Measurements from ENCODE around the gene HOMEZ. TPM values are rescaled to one million over a fixed set of nuclear protein-coding genes. Genes with fewer than 3 reads are reported as not detected.

HOMEZ gene
- total RNA-seq, 2 experiments from 2014 or later: 11.4 TPM

GRCh38 chr14:23302290-23303225 lies 16.6 kb upstream of the HOMEZ start, which contains the start of gene PPP1R3E:
TSS of gene PPP1R3E (minus strand) at chr14:23302859. CDS start at chr14:23302576, 283 bp downstream.
- DNase-seq: peak; percentile 90
- Mint-ChIP-seq H3K36me3 (ENCODE audit: low read depth) (peaks cover 9% of the 10 kb centered on the region), H3K4me3 (peak within 1 kb of the TSS; percentile 94), H3K9me3 (no peaks in the 10 kb centered on the region), H3K4me1 (peaks cover 36% of the 10 kb centered on the region), H3K27me3 (peaks cover 17% of the 10 kb centered on the region), H3K27ac (peak within 1 kb of the TSS; percentile 99)
- ChIA-PET POLR2A (interaction anchor here (0.6 to 1.0 kb wide), 4 partner anchors 9 to 1001 kb away, joined by 3 to 8 read pairs (median 4); no protein-coding TSS in a partner anchor), CTCF (interaction anchor here (0.5 to 6.6 kb wide), 9 partner anchors 8 to 189 kb away, joined by 3 to 59 read pairs (median 4); partner anchors contain the start of genes HOMEZ and PABPN1)

DNA sequence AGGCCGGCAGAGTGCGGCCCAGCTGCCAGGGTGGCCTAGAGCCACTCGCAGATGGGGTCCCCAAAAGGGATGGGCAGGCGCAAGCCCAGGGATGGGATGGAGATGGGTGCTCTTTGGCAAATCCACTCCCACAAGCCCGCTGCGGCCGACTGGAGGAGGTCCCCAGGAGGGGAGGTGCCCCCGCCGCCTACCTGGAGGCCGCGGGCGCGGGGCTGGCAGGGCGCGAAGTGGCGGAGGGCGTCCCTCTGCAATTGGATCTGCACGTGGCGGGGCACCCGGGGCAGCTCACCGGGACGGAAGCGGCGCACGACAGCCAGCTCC lies 16.0 kb upstream of the HOMEZ start:
- no peak for DNase-seq
- peak overlapping the region; percentile 94 for H3K4me3 Mint-ChIP-seq
- H3K9me3 Mint-ChIP-seq: no peaks in the 10 kb centered on the region
- peak overlapping the region; percentile 98 for H3K27ac Mint-ChIP-seq
- peaks cover 31% of the 10 kb centered on the region for H3K4me1 Mint-ChIP-seq
- ChIA-PET POLR2A (interaction anchor here (0.6 to 0.8 kb wide), 3 partner anchors 15 to 1001 kb away, joined by 3 to 4 read pairs (median 3); no protein-coding TSS in a partner anchor), CTCF (interaction anchor here (0.5 to 6.6 kb wide), 8 partner anchors 9 to 869 kb away, joined by 3 to 59 read pairs (median 4); partner anchors contain the start of genes HOMEZ and PABPN1)
- peaks cover 11% of the 10 kb centered on the region for H3K27me3 Mint-ChIP-seq
- peaks cover 14% of the 10 kb centered on the region for H3K36me3 Mint-ChIP-seq (ENCODE audit: low read depth)

GRCh38 chr14:23301288-23301968 lies 15.5 kb upstream of the HOMEZ start:
- Mint-ChIP-seq H3K36me3 (ENCODE audit: low read depth) (peaks cover 18% of the 10 kb centered on the region), H3K4me3 (peak overlapping the region; percentile 94)
- CTCF ChIA-PET: interaction anchor here (0.5 to 6.6 kb wide), 13 partner anchors 8 to 870 kb away, joined by 3 to 59 read pairs (median 3); partner anchors contain the start of genes HOMEZ and PABPN1

GRCh38 chr14:23300687-23301223 lies 14.8 kb upstream of the HOMEZ start:
- H3K36me3 Mint-ChIP-seq (ENCODE audit: low read depth): peaks cover 18% of the 10 kb centered on the region
- H3K4me3 Mint-ChIP-seq: peak overlapping the region; percentile 86
- H3K9me3 Mint-ChIP-seq: no peaks in the 10 kb centered on the region
- POLR2A ChIA-PET: interaction anchor here (1.1 kb wide), 1 partner anchor 21 kb away, joined by 6 read pairs; the partner anchor contains the start of gene PABPN1
- peak; percentile 19 for DNase-seq
- peak overlapping the region; percentile 96 for H3K27ac Mint-ChIP-seq
- H3K4me1 Mint-ChIP-seq: peaks cover 26% of the 10 kb centered on the region
- H3K27me3 Mint-ChIP-seq: peaks cover 7% of the 10 kb centered on the region
- CTCF ChIA-PET: interaction anchor here (0.6 to 6.6 kb wide), 9 partner anchors 8 to 38 kb away, joined by 3 to 59 read pairs (median 4); partner anchors contain the start of genes HOMEZ and PABPN1

More at GRCh38 chr14:23301288-23301968, 15.5 kb upstream of the HOMEZ start:
- peak; percentile 96 for DNase-seq
- H3K9me3 Mint-ChIP-seq: no peaks in the 10 kb centered on the region
- peaks cover 11% of the 10 kb centered on the region for H3K27me3 Mint-ChIP-seq
- POLR2A ChIA-PET: interaction anchor here (0.6 to 1.1 kb wide), 4 partner anchors 15 to 1002 kb away, joined by 3 to 6 read pairs (median 4); partner anchors contain the start of gene PABPN1
- H3K4me1 Mint-ChIP-seq: peaks cover 31% of the 10 kb centered on the region
- peak overlapping the region; percentile 98 for H3K27ac Mint-ChIP-seq

DNA sequence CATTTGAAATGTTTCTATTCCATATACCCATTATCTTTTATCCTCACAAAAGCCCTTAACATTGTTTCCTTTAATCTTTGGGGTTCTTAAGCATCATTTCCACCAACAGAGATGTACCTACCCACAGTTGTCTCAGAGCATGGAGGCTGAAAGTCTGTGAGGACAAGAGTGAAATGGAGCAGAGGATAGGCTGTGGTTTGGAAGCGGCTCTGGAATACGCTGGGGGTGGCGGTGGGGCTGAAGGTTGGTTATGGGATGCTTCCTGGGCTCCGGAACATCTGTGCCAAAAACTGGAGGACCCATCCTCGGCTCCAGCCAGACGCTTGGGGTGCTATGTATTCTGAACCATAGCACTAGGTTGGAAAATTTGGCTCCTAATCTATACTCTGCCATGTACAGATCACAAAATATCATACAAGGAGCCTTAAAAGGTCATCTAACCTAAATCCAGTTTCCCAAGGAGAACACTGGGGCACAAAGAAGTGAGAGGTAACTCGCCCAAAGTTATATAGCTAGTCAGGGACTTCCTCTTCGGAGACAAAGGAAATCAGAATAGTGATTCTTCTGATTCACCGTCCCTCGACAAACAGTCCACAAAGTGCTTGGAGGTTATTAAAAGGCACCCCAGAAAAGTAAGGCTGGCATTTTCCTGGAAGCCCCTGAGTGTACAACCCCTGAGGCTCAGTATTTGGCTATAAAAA lies 14.2 kb upstream of the HOMEZ start:
- no peaks in the 10 kb centered on the region for H3K9me3 Mint-ChIP-seq
- DNase-seq: no peak
- peaks cover 7% of the 10 kb centered on the region for H3K27me3 Mint-ChIP-seq
- H3K27ac Mint-ChIP-seq: peak overlapping the region; percentile 96
- H3K4me1 Mint-ChIP-seq: peaks cover 29% of the 10 kb centered on the region
- POLR2A ChIA-PET: interaction anchor here (0.7 to 1.1 kb wide), 2 partner anchors 10 to 22 kb away, joined by 6 to 13 read pairs; partner anchors contain the start of gene PABPN1
- CTCF ChIA-PET: interaction anchor here (1.1 to 6.6 kb wide), 6 partner anchors 11 to 27 kb away, joined by 3 to 59 read pairs (median 6); partner anchors contain the start of genes HOMEZ and PABPN1
- H3K4me3 Mint-ChIP-seq: peak overlapping the region; percentile 86
- H3K36me3 Mint-ChIP-seq (ENCODE audit: low read depth): peaks cover 21% of the 10 kb centered on the region

DNA sequence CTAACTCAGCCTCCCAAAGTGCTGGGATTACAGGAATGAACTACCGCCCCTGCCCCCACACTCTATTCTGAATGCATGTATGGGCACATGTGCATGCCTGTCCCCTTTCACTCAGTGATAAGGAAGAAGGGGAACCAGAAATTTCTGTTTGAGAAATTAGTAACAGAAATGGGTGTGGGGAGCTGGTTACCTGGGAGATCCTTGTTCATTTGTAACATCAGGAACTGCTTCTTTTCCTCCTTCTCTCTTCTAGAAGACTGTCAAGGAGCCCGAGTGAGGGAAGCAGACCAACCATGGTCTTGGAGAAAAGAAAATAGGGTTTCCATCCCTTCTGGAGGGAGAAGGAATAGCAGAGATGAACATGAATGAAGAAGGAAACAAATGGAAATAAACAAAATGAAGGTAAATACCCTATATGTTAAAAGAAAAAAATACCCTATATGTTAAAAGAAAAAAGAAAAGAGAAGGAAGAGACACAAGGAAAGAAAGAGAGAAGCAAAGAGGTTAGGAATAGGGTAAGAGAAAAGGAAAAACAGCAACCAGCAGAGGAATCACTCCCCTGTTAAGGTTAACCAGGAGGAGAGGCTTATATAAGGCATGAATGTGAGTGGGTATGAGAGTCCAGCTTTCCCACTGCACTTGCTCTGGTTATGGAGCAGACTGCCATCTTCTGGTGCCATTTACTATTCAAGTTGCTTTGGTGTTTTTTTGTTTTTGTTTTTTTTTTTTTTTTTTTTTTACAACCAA lies 13.5 kb upstream of the HOMEZ start:
- POLR2A ChIA-PET: interaction anchor here (0.7 kb wide), 1 partner anchor 9 kb away, joined by 13 read pairs; no protein-coding TSS in a partner anchor
- Mint-ChIP-seq H3K27ac (peak overlapping the region; percentile 96), H3K27me3 (peaks cover 3% of the 10 kb centered on the region), H3K4me1 (peaks cover 35% of the 10 kb centered on the region), H3K4me3 (peak overlapping the region; percentile 86), H3K36me3 (ENCODE audit: low read depth) (peaks cover 21% of the 10 kb centered on the region), H3K9me3 (no peaks in the 10 kb centered on the region)
- DNase-seq: peak; percentile 22
- CTCF ChIA-PET: interaction anchor here (1.1 kb wide), 1 partner anchor 12 kb away, joined by 3 read pairs; no protein-coding TSS in a partner anchor

DNA sequence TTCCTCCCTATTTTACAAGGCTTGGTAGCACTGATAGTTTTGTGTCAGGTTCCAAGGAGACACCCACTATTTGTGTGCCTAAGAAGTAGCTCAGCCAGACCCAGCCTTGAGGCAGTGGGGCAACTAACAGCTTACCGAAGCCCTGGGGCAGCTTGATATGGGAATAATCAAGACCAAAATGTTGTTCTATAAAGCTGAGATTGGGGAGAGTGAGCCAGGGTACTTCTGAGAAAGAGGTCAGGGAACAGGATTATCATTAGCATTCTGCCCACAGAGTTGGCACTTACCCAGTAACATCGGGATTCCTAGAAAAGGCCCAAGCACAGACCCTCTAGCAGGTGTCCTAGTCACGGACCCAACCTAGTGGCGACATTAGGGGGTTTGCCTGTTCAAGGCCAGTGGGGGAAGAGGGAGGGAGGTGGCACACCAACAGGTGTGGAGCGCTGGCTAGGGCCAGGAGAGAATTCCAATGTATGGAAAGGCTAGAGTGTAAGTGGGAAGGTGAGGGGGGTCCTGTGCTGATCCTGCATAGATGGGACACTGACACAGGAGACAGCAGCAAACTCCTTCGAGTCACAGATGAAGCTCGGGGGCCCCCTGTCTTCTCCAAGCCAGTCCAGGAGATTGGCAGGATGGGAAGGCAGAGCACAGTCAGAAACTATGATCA lies 11.8 kb upstream of the HOMEZ start:
- CTCF ChIA-PET: interaction anchor here (1.0 to 2.2 kb wide), 4 partner anchors 11 to 229 kb away, joined by 3 to 5 read pairs (median 4); partner anchors contain the start of genes HOMEZ and PABPN1
- Mint-ChIP-seq H3K27me3 (no peaks in the 10 kb centered on the region), H3K9me3 (no peaks in the 10 kb centered on the region), H3K4me1 (peaks cover 31% of the 10 kb centered on the region), H3K36me3 (ENCODE audit: low read depth) (peaks cover 21% of the 10 kb centered on the region), H3K27ac (no peak overlapping the region), H3K4me3 (no peak overlapping the region)
- POLR2A ChIA-PET: interaction anchor here (1.3 kb wide), 1 partner anchor 10 kb away, joined by 4 read pairs; no protein-coding TSS in a partner anchor
- no peak for DNase-seq

DNA sequence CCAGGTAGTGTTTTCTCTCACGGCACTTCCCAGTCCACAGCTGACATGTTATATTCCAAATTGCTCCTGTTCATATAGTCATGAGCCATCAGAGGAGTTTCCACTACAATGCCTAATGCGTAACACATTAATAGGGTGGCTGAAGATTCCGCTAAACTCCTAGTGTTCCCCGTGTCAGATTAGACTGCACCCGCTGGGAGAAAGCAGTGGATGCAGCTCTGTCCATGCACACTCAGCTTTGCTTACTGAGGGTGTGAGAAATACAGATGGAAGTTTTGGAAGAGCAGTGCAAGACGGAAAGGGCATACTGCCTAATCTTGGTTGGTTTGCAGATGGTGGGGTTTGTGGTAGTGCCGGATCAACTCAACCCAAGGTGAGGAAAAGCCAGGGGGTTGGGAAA lies 11.2 kb upstream of the HOMEZ start:
- ChIA-PET CTCF (interaction anchor here (1.0 to 2.2 kb wide), 3 partner anchors 11 to 228 kb away, joined by 3 to 5 read pairs (median 4); partner anchors contain the start of genes HOMEZ and PABPN1), POLR2A (no interaction called here)
- DNase-seq: no peak
- H3K27ac Mint-ChIP-seq: no peak overlapping the region
- no peaks in the 10 kb centered on the region for H3K27me3 Mint-ChIP-seq
- no peaks in the 10 kb centered on the region for H3K9me3 Mint-ChIP-seq
- no peak overlapping the region for H3K4me3 Mint-ChIP-seq
- H3K4me1 Mint-ChIP-seq: peaks cover 29% of the 10 kb centered on the region
- H3K36me3 Mint-ChIP-seq (ENCODE audit: low read depth): peaks cover 21% of the 10 kb centered on the region

- Mint-ChIP-seq H3K9me3 (no peaks in the 10 kb centered on the region), H3K27me3 (no peaks in the 10 kb centered on the region), H3K4me3 (no peak overlapping the region), H3K36me3 (ENCODE audit: low read depth) (peaks cover 21% of the 10 kb centered on the region), H3K27ac (peak overlapping the region; percentile 19), H3K4me1 (peaks cover 29% of the 10 kb centered on the region)
- ChIA-PET CTCF (interaction anchor here (0.6 to 2.2 kb wide), 3 partner anchors 10 to 425 kb away, joined by 3 to 5 read pairs (median 4); partner anchors contain the start of gene HOMEZ), POLR2A (no interaction called here)
- no peak for DNase-seq
Measured at GRCh38 chr14:23296012-23296777, 10.3 kb upstream of the HOMEZ start.

Data from activated CD4-positive, alpha-beta T cell treated with anti-CD3 and anti-CD28 coated beads, Interleukin-2, amount 10 ng/mL, durations not matched to agents 7 days and 5 days (primary cell).